Nephron progenitor cell (in vitro differentiated cells): ENCODE measurements around the gene SLC35F6.

ENCODE experiments used
- DNase-seq: peaks from one replicate; pipeline ENCODE4 v3.0.0; 2021
- H3K27ac Mint-ChIP-seq: 2 replicates; pipeline ENCODE4 v1.8.0; 2021; ENCODE audit warnings: mild to moderate bottlenecking, moderate library complexity, mixed read lengths
- H3K27me3 Mint-ChIP-seq: 2 replicates; pipeline ENCODE4 v1.8.0; 2021; ENCODE audit warnings: mild to moderate bottlenecking, low read depth, mixed read lengths; ENCODE audit not compliant: poor library complexity
- H3K36me3 Mint-ChIP-seq: 2 replicates; pipeline ENCODE4 v1.8.0; 2021; ENCODE audit warnings: low read depth, mixed read lengths
- H3K4me1 Mint-ChIP-seq: 2 replicates; pipeline ENCODE4 v1.8.0; 2021; ENCODE audit warnings: mixed read lengths
- H3K4me3 Mint-ChIP-seq: 2 replicates; pipeline ENCODE4 v1.8.0; 2021; ENCODE audit warnings: mild to moderate bottlenecking, moderate library complexity, mixed read lengths
- H3K9me3 Mint-ChIP-seq: 2 replicates; pipeline ENCODE4 v1.8.0; 2021; ENCODE audit warnings: mild to moderate bottlenecking, moderate library complexity, mixed read lengths
- CTCF ChIP-seq: fragments of 200-600 bp; sonication (generic); IDR thresholded peaks from 2 replicates; pipeline ENCODE4 v1.5.0; 2021; ENCODE audit warnings: antibody characterized with exemption

Gene SLC35F6

DNA sequence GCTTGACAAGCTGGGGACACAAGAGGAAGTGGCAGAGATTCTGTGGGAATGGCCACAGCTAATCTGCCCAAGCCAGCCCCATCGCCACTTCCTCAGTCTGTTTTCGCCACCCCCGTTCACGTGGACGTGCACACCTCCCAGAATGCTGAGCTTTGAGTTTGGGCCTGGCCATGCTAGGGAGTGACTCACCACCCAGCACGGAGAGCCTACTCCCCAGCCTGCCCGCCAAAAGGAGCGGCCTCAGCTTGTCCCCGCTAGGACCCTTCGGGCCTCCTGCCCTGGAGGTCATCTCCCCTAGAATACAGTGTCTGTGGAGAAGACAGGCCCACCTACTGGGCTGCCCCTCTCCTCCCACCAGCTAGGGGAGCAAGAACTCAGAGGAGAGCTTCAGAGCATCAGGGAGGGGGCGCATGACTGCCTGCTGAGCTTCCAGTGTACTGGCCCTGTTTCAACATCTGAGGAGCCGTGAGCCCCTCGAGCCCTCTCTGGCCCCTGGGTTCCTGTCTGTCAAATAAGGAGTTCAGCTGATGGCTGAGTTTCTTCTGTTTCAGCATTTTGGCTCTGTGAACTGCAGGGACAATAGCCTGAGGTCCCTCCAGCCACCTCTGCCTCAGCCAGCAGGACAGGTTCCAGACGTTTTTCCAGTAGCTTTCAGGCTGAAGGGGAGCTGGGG is 5.1 kb downstream of the SLC35F6 start:
- DNase-seq, result no peak
- H3K9me3 Mint-ChIP-seq, result no peaks in the 10 kb centered on the region

DNA sequence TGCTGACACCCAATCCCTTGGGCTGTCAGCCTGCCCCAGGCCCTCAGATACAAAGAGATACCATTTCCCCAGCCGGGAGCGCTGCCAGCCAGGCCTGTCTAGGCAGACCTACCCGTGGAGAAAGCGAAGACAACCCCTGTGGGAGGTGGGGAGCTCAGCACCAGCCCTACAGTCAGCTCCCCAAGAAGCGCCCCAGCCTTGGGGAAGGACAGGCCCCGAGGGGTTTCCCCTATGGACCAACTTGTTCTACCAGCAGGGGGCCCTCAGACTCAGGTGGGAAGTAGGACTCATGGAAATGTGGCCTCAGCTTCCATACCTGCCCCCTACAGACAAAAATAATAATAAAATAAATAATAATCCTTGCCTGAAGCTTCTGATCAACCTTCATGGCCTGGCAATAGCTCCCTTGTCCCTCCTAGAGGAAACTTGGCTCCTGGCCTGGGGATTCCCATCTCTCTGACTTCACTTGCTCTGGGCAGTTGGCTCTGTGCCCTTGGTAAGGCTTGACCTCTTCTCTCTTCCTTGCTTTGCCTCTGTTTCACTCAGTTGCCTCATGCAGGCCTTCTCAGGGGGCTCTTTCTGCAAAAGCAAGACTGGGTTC is 7.0 kb downstream of the SLC35F6 start:
- Mint-ChIP-seq H3K9me3 (no peaks in the 10 kb centered on the region), H3K4me3 (no peak overlapping the region), H3K27me3 (peaks cover 7% of the 10 kb centered on the region), H3K4me1 (peaks cover 41% of the 10 kb centered on the region), H3K36me3 (no peaks in the 10 kb centered on the region), H3K27ac (no peak overlapping the region)
- no peak for DNase-seq
- no peak for TF ChIP-seq CTCF

More for the DNA sequence above, 5.1 kb downstream of the SLC35F6 start:
- peak overlapping the region; percentile 86 for H3K27ac Mint-ChIP-seq
- no peaks in the 10 kb centered on the region for H3K36me3 Mint-ChIP-seq
- peaks cover 50% of the 10 kb centered on the region for H3K4me1 Mint-ChIP-seq
- H3K27me3 Mint-ChIP-seq, result peaks cover 7% of the 10 kb centered on the region
- no peak for TF ChIP-seq CTCF
- H3K4me3 Mint-ChIP-seq, result no peak overlapping the region

GRCh38 chr2:26772064-26773001 is 8.2 kb downstream of the SLC35F6 start:
- Mint-ChIP-seq H3K4me1 (peaks cover 40% of the 10 kb centered on the region), H3K36me3 (peaks cover 6% of the 10 kb centered on the region), H3K27me3 (peaks cover 7% of the 10 kb centered on the region), H3K27ac (peak overlapping the region; percentile 57), H3K4me3 (no peak overlapping the region), H3K9me3 (no peaks in the 10 kb centered on the region)
- TF ChIP-seq CTCF, result no peak
- DNase-seq, result no peak

DNA sequence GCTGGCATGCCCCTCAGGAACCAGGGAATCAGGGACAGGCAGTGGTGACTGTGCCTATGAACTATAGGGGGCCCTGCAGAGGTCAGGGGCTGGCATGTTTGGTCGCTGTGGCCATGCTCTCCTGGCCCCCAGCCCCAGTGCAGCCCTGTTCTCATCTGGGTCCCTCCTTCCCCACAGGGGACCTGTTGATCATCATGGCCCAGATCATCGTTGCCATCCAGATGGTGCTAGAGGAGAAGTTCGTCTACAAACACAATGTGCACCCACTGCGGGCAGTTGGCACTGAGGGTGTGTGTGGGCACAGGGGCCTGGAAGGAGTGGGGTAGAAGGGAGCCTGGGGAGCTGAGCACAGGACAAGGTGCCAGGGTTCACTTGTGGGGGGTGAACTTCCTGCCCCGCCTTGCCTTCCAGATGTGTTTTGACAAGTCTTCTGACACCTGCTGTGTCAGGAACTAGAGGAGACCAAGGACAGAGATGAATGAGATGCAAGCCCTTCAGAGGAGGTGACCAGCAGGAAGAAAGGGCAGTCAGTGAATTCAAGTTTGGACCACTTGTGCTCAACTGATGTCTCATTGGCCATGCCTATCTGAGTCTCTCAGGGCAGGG is 12.2 kb downstream of the SLC35F6 start:
- no peak overlapping the region for H3K27ac Mint-ChIP-seq
- no peak overlapping the region for H3K4me3 Mint-ChIP-seq
- peaks cover 21% of the 10 kb centered on the region for H3K36me3 Mint-ChIP-seq
- DNase-seq, result no peak
- peaks cover 28% of the 10 kb centered on the region for H3K4me1 Mint-ChIP-seq
- no peaks in the 10 kb centered on the region for H3K9me3 Mint-ChIP-seq
- TF ChIP-seq CTCF, result no peak
- H3K27me3 Mint-ChIP-seq, result peaks cover 6% of the 10 kb centered on the region

DNA sequence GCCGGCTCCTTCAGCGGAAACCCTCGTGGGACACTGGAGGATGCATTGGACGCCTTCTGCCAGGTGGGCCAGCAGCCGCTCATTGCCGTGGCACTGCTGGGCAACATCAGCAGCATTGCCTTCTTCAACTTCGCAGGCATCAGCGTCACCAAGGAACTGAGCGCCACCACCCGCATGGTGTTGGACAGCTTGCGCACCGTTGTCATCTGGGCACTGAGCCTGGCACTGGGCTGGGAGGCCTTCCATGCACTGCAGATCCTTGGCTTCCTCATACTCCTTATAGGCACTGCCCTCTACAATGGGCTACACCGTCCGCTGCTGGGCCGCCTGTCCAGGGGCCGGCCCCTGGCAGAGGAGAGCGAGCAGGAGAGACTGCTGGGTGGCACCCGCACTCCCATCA is 14.0 kb downstream of the SLC35F6 start:
- Mint-ChIP-seq H3K9me3 (no peaks in the 10 kb centered on the region), H3K4me1 (peaks cover 11% of the 10 kb centered on the region), H3K27me3 (no peaks in the 10 kb centered on the region), H3K4me3 (no peak overlapping the region), H3K36me3 (peaks cover 25% of the 10 kb centered on the region), H3K27ac (no peak overlapping the region)
- DNase-seq, result no peak
- TF ChIP-seq CTCF, result no peak
